NCI-H146 treated with DMSO at 0.1 percent for 48 hours (cell line): ENCODE measurements around the gene SUSD3.
A peak's percentile ranks its signal among the peaks of the same experiment; 100 is the strongest.

Experiments used
- DNase-seq: peaks from one replicate; lab custom pipeline; 2025; ENCODE audit not compliant: unreplicated experiment; lab: John Stamatoyannopoulos, UW

Gene SUSD3

DNA sequence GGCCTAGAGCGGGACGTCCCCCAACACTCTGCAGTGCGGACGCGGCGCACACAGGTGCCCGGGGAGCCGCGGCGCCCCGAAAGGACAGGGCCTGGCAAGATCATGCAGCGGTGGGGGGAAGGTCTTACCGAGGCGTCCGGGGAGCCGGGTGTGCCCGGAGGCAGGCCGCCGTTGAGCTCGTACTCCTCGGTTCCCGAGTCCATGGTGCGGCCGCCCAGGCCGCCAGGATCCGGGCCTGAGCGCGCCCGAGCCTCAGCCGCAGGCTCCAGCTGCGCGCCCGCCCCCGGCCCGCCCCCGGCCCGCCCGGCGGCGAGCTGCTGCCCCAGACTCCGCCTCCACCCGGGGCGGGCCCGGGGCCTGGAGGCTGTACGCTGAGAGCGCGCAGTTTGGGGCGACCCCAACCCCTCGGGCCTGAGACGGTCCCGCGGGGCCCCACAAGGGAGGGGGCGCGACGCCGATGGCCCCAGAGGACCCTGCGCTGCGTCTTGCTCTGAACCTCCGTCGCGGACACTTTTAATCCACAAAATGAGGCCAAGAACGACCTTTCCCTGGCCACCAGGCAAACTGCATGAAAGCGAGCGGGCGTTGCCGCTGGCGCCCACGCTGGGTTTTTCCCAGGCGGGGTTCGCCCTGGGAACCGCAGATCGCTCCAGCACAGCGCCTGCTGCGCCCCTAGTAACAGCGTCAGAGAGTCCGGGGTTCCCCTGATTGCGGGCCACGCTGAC lies 75.7 kb downstream of the SUSD3 start, which contains the start of gene NINJ1:
Gene NINJ1, minus strand, starts transcription at position 237 of the 725 bp plus-strand sequence. Its CDS starts 34 bp downstream, at position 203.
- peak; percentile 26 for DNase-seq
